GM21723 (cell line): ENCODE data around the gene MAP4K3.

Experiments
- ATAC-seq: cut with Tn5 transposase; IDR thresholded peaks from one replicate; pipeline ENCODE4 v1.9.1; 2021; ENCODE audit warnings: mild to moderate bottlenecking, moderate library complexity; ENCODE audit not compliant: unreplicated experiment

MAP4K3 gene

GRCh38 chr2:39436592-39437521 is at the start of gene MAP4K3:
MAP4K3 (minus strand) TSS chr2:39437285; CDS start chr2:39436987, 298 bp downstream.
- peak; percentile 73 for ATAC-seq

DNA sequence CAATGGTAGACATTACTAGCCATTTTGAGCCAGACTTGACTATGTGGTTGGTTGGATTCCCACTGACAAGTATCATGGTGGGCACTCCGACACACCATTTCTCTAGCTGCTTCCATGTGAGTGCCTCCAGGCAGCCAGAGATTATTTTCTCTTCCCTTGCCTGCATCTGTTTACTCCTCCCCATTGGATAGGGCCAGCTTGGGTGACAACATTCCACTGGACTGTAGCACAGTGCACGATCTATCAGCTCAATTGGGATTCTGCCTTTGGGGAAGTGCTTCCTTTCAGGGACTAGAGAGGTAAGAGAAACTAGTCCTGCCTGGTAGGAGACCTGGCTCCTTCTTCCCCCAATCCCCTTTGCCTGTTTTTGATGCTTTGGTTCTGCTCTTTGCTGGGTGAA is 49.0 kb upstream of the MAP4K3 start:
- ATAC-seq = no peak

DNA sequence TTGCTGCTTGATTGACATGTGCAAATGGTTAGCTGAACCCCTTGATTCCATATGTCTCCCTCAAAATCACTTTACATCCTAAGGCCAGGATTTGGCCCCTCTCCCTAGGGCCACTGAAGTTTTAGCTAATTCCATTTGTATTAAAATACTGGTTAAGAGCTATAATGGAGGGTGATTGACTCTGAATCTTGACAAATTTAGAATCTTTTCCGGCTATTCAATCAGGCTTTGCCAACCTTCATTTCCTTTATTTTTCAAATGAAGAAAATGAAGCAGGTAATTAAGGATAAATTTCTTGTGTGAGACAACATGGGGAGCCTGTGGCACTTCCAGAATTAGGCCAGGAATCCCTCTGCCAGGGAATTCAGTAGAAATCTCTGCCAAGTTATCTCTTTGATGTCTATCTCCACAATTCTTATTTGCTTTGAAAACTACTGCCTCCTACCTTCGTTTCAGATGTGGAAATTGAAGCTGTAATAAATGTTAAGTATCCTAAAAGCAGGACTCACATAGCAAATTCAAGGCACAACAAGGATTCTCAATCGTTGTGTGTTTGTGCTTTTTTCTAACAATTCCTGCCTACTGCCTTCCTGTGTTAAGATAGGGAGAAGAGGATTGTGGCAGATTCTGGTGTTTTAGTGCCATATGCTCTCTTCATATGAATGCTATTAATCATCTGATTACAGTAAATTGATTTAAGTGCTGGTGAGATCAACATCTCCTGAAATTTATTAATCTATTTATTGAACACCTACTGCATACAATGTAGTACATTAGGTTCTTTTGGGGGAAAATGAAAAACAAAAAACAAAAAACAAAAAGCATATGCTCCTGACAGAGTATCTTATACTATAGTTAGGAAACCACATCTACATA is 47.8 kb upstream of the MAP4K3 start:
- no peak for ATAC-seq

DNA sequence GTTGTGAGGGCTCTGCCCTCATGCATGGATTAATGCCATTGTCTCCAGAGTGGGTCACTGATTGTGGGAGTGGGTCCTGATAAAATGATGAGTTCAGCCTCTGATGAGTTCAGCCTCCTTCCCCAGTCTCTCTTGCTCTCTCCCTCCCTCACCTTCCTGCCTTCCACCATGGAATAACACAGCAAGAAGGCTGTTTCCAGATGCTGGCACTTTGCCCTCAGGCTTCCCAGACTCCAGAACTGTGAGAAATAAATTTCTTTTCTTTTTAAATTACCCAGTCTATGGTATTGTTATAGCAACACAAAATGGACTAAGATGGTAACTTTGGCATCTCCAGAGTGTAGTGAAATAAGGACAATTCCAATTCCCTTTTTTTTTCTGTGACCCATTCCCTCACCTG is 47.1 kb upstream of the MAP4K3 start:
- ATAC-seq = no peak

GRCh38 chr2:39483534-39483933 is 46.4 kb upstream of the MAP4K3 start:
- no peak for ATAC-seq

GRCh38 chr2:39481611-39482010 is 44.5 kb upstream of the MAP4K3 start:
- ATAC-seq = no peak

- ATAC-seq = no peak
Observed at GRCh38 chr2:39479696-39480095, 42.6 kb upstream of the MAP4K3 start.

- no peak for ATAC-seq
Observed at GRCh38 chr2:39479053-39479670, 42.1 kb upstream of the MAP4K3 start.

GRCh38 chr2:39476524-39476923 is 39.4 kb upstream of the MAP4K3 start:
- peak; percentile 94 for ATAC-seq

- ATAC-seq = no peak
Observed at GRCh38 chr2:39475006-39475405, 37.9 kb upstream of the MAP4K3 start.

GRCh38 chr2:39470580-39470979 is 33.5 kb upstream of the MAP4K3 start:
- peak; percentile 68 for ATAC-seq

DNA sequence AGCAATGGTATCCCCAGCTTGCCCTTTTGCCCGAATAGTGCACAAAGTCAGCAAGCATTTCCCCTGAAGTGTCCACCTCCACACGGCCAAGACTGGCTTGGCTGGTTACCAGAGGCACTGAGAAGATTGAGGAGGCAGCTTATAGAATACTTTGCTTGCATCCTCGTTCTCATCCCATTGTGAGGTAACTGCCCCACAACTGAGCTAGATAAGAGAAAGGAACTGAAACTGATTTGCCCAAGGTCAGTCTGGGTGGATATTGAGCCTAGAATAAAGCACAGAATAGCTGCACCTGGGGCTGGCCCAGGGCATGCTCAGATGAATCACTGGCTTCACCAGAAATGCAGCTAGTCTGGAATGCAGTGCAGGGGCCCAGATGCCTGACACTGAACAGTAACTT is 32.7 kb upstream of the MAP4K3 start:
- ATAC-seq = peak; percentile 82

GRCh38 chr2:39468579-39469451 is 31.7 kb upstream of the MAP4K3 start:
- no peak for ATAC-seq

GRCh38 chr2:39466311-39466710 is 29.2 kb upstream of the MAP4K3 start:
- ATAC-seq = no peak

- no peak for ATAC-seq
Observed at GRCh38 chr2:39464864-39465263, 27.8 kb upstream of the MAP4K3 start.

DNA sequence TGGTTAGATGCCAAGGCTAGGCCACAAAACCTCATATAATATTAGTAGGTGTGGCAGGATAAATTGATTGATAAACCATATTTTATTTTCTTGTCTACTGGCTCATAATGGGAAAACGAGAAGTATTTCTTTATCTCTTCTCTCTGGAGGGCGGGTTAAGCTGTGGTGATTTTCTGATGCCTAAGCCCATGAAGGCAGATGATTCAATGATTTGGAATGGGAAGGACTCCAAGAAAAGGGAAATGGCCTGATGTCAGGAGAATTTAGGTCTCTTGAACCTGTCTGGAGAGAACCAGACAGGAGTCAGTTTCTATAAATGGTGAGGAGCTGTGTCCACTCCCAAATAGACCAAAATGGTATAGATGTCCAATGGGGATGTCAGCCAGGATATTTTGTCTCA is 18.7 kb upstream of the MAP4K3 start:
- no peak for ATAC-seq

DNA sequence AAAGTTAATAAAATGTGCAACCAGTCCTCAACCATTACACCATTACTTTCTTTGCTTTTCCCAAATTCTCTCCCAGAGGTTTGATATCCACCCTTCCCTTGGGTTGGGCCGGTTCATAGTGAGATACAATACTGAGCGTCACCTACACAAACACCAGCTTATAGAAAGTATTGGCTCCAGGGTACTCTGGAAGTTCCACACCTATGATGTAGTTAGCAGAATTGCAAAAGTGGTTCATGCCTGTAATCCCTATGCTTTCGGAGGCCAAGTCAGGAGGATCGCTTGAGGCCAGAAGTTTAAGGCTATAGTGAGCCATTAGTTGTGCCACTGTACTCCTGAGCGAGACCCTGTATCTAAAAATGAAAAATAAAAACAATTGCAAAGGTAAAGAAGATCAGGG is 15.3 kb upstream of the MAP4K3 start:
- no peak for ATAC-seq

DNA sequence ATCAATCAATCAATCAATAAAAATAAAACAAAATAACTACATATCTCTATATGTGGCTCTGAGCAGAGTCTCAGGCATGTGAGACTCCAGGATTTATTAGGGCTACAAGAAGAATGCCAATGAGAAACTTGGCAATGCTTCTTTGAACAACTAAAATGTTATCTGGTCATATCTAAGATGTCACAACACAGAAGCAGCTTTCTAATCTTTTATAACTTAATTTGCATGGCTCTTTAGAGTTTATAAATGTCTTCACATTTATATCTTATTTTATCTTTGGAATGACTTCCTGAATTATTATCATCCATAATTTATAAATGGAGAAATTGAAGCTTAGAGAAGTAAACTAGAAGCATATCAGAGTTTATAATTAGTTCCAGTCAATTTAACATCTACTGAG is 14.9 kb upstream of the MAP4K3 start:
- ATAC-seq = no peak

- no peak for ATAC-seq
Observed at GRCh38 chr2:39448169-39448502, 11.1 kb upstream of the MAP4K3 start.
